ENCODE measurements around the gene LSAMP.

The LSAMP gene

DNA sequence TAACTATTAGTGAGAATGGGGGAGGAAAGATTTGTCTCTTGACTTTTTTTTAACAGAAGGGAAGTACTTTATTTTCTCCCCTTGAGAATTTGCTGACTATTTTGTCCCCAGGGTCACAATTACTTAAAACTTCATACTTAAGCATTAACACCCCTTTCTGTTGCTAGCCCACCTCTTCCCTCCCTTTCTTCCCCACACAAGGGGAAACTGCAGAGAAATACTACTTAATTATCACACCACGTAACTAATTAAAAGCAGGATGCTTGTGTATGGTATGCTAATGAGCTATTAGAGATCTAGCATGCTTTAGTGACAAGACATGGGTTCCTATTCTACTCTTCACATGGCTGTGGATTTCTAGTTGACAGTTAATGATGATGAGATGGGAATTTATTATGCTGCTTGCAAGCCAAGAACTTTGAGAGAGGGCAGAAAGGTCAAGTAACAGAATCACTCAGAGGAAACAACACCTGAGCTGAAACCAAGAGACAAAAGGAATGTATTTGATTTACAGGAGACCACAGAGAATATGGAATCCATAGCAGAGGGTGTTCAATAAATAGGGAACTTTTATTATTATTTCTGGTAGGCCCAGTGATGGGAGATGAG is 179.2 kb downstream of the LSAMP start:
- Histone ChIP-seq H3K4me1 (ENCODE audit: insufficient read depth, poor library complexity, severe bottlenecking) (no peaks in the 10 kb centered on the region), H3K27me3 (ENCODE audit: insufficient read depth, poor library complexity, severe bottlenecking) (no peaks in the 10 kb centered on the region), H3K27ac (ENCODE audit: poor library complexity, severe bottlenecking) (no peak overlapping the region), H3K4me3 (ENCODE audit: severe bottlenecking) (no peak overlapping the region), H3K36me3 (ENCODE audit: low read depth) (no peaks in the 10 kb centered on the region), H3K9me3 (ENCODE audit: severe bottlenecking) (no peaks in the 10 kb centered on the region)
- DNase-seq (ENCODE audit: low spot score), result no peak
- no peak for TF ChIP-seq CTCF (IDR thresholded peaks at IDR 0.05; ENCODE audit: poor library complexity, severe bottlenecking)
- ATAC-seq (ENCODE audit: low read depth), result no peak

GRCh38 chr3:116265320-116265695 is 180.0 kb downstream of the LSAMP start:
- Histone ChIP-seq H3K36me3 (ENCODE audit: low read depth) (no peaks in the 10 kb centered on the region), H3K9me3 (ENCODE audit: severe bottlenecking) (no peaks in the 10 kb centered on the region), H3K27me3 (ENCODE audit: insufficient read depth, poor library complexity, severe bottlenecking) (no peaks in the 10 kb centered on the region), H3K4me1 (ENCODE audit: insufficient read depth, poor library complexity, severe bottlenecking) (no peaks in the 10 kb centered on the region), H3K27ac (ENCODE audit: poor library complexity, severe bottlenecking) (no peak overlapping the region), H3K4me3 (ENCODE audit: severe bottlenecking) (no peak overlapping the region)
- TF ChIP-seq CTCF (IDR thresholded peaks at IDR 0.05; ENCODE audit: poor library complexity, severe bottlenecking), result no peak
- DNase-seq (ENCODE audit: low spot score) (no peak), ATAC-seq (ENCODE audit: low read depth) (no peak)

DNA sequence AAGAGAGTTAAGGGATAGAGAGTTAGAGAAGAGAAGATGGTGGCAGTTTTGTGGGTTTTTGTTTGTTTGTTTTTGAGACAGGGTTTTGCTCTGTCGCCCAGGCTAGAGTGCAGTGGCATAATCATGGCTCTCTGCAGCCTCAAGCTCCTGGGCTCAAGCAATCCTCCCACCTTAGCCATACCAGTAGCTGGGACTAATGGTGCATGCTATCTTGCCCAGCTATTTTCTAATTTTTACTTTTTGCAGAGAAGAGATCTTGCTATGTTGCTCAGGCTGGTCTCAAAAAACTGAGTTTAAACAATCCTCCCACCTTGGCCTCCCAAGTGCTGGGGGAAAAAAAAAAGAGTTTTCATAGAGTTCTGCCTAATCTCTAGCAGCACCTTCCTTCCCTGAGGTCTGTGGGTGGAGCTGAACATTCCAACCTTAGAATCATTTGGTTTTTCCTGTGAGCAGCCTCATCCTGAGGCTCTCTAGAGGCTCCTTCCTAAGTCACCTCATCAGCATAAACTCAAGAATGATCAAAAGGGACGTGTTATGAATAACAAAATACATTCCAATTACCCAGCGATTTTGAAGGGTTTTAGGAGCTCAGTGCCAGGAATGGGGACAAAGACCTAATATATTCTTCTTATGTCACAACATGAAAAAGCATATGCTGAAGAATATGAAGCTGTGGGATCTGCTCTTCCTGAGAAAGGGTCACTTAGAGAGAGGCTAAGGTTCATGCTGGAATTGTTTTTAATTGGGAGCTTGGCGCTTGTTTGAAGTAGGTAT is 180.6 kb downstream of the LSAMP start:
- Histone ChIP-seq H3K36me3 (ENCODE audit: low read depth) (no peaks in the 10 kb centered on the region), H3K27me3 (ENCODE audit: insufficient read depth, poor library complexity, severe bottlenecking) (peaks cover 4% of the 10 kb centered on the region), H3K4me1 (ENCODE audit: insufficient read depth, poor library complexity, severe bottlenecking) (no peaks in the 10 kb centered on the region), H3K9me3 (ENCODE audit: severe bottlenecking) (no peaks in the 10 kb centered on the region), H3K4me3 (ENCODE audit: severe bottlenecking) (no peak overlapping the region), H3K27ac (ENCODE audit: poor library complexity, severe bottlenecking) (no peak overlapping the region)
- no peak for ATAC-seq (ENCODE audit: low read depth)
- no peak for TF ChIP-seq CTCF (IDR thresholded peaks at IDR 0.05; ENCODE audit: poor library complexity, severe bottlenecking)
- DNase-seq (ENCODE audit: low spot score), result no peak

GRCh38 chr3:116263842-116264545 is 181.3 kb downstream of the LSAMP start:
- Histone ChIP-seq H3K4me1 (ENCODE audit: insufficient read depth, poor library complexity, severe bottlenecking) (no peaks in the 10 kb centered on the region), H3K27ac (ENCODE audit: poor library complexity, severe bottlenecking) (no peak overlapping the region), H3K9me3 (ENCODE audit: severe bottlenecking) (no peaks in the 10 kb centered on the region), H3K36me3 (ENCODE audit: low read depth) (no peaks in the 10 kb centered on the region), H3K4me3 (ENCODE audit: severe bottlenecking) (no peak overlapping the region), H3K27me3 (ENCODE audit: insufficient read depth, poor library complexity, severe bottlenecking) (peaks cover 7% of the 10 kb centered on the region)
- DNase-seq (ENCODE audit: low spot score) (no peak), ATAC-seq (ENCODE audit: low read depth) (no peak)
- no peak for TF ChIP-seq CTCF (IDR thresholded peaks at IDR 0.05; ENCODE audit: poor library complexity, severe bottlenecking)

All from RWPE2 (cell line).